H1 (cell line): ENCODE measurements around the gene NUP43. TPM values are rescaled to one million over a fixed set of nuclear protein-coding genes. Genes with fewer than 3 reads are reported as not detected.

Experiments used
- CTCF ChIA-PET: fragments of 300-600 bp; sonication (Branson Sonifier 250); formaldehyde crosslinking; loops from one replicate; lab custom pipeline; 2021; ENCODE audit not compliant: partially characterized antibody; lab: Charles Lee
- POLR2A ChIA-PET: fragments of 300-600 bp; sonication (Branson Sonifier 250); formaldehyde crosslinking; loops from one replicate; lab custom pipeline; 2021; ENCODE audit warnings: inconsistent platforms; ENCODE audit not compliant: partially characterized antibody; lab: Charles Lee
- DNase-seq, 2 experiments: peaks; one replicate each; pipeline versions ENCODE4 v3.0.0 to v3.0.0-alpha.2; 2010 to 2022; ENCODE audit warnings: low spot score in 2 of 2, low read depth in 1 of 2, mixed read lengths in 1 of 2
- FAIRE-seq: peaks from 2 replicates; lab custom pipeline; 2011; peaks lifted over from hg19 to GRCh38; lab: Jason Lieb, UNC
- H2AFZ ChIP-seq: 2 replicates; pipeline ENCODE4 v1.8.1; 2012; ENCODE audit warnings: low read length, inconsistent platforms
- H2AK5ac ChIP-seq: 2 replicates; pipeline ENCODE4 v1.6.1; 2013; ENCODE audit warnings: low read depth, low read length
- H2BK120ac ChIP-seq: replicated peaks from 2 replicates; pipeline ENCODE3; 2013; ENCODE audit warnings: low read depth, low read length, inconsistent platforms
- H2BK12ac ChIP-seq: 2 replicates; pipeline ENCODE4 v1.6.1; 2013; ENCODE audit warnings: low read depth, low read length
- H2BK15ac ChIP-seq: 2 replicates; pipeline ENCODE4 v1.6.1; 2013; ENCODE audit warnings: low read length
- H2BK20ac ChIP-seq: 2 replicates; pipeline ENCODE4 v1.6.1; 2013; ENCODE audit warnings: low read length
- H2BK5ac ChIP-seq: 2 replicates; pipeline ENCODE4 v1.6.1; 2013; ENCODE audit warnings: low read depth, low read length
- H3K14ac ChIP-seq: 2 replicates; pipeline ENCODE4 v1.6.1; 2013; ENCODE audit warnings: inconsistent platforms; ENCODE audit not compliant: insufficient read length
- H3K18ac ChIP-seq: 2 replicates; pipeline ENCODE4 v1.6.1; 2013; ENCODE audit warnings: low read length; ENCODE audit errors: extremely low read depth
- H3K23ac ChIP-seq: 2 replicates; pipeline ENCODE4 v1.6.1; 2013; ENCODE audit warnings: inconsistent platforms; ENCODE audit not compliant: insufficient read length
- H3K23me2 ChIP-seq: 2 replicates; pipeline ENCODE4 v1.6.1; 2013; ENCODE audit warnings: low read depth, low read length
- H3K27ac ChIP-seq: 2 replicates; pipeline ENCODE4 v1.6.1; 2011; ENCODE audit warnings: low read depth, low read length, inconsistent platforms
- H3K27me3 ChIP-seq, 4 experiments: replicated peaks in 1 of 4; 1 replicate in 1 of 4; 2 replicates in 3 of 4; pipeline versions ENCODE4 v1.6.1 to v1.8.1; 2011 to 2013; ENCODE audit warnings: low read length in 3 of 4, mild to moderate bottlenecking in 3 of 4, inconsistent platforms in 2 of 4, mixed read lengths in 2 of 4, moderate library complexity in 1 of 4; ENCODE audit not compliant: control insufficient read depth in 3 of 4, insufficient read depth in 3 of 4; ENCODE audit errors: extremely low read depth in 1 of 4
- H3K36me3 ChIP-seq, 4 experiments: 2 replicates each; pipeline versions ENCODE4 v1.6.1 to v1.8.1; 2011 to 2013; ENCODE audit warnings: mild to moderate bottlenecking in 4 of 4, low read length in 3 of 4, moderate library complexity in 2 of 4, control low read depth in 1 of 4, inconsistent platforms in 1 of 4; ENCODE audit not compliant: insufficient read depth in 4 of 4, control insufficient read depth in 2 of 4
- H3K4ac ChIP-seq: replicated peaks from 2 replicates; pipeline ENCODE3; 2013; ENCODE audit warnings: low read length, low read depth, mixed read lengths, inconsistent platforms; ENCODE audit not compliant: insufficient read length
- H3K4me1 ChIP-seq, 4 experiments: replicated peaks in 1 of 4; 1 replicate in 1 of 4; 2 replicates in 3 of 4; pipeline versions ENCODE4 v1.6.1 to v1.8.1; 2011 to 2013; ENCODE audit warnings: low read length in 3 of 4, inconsistent platforms in 2 of 4, mixed read lengths in 1 of 4; ENCODE audit not compliant: insufficient read depth in 4 of 4, control insufficient read depth in 3 of 4
- H3K4me2 ChIP-seq, 2 experiments: 2 replicates each; pipeline versions ENCODE4 v1.6.1 to v1.8.1; 2011 to 2013; ENCODE audit warnings: low read depth in 2 of 2, low read length in 2 of 2, control low read depth in 1 of 2, inconsistent platforms in 1 of 2, mild to moderate bottlenecking in 1 of 2; ENCODE audit not compliant: insufficient read depth in 1 of 2
- H3K4me3 ChIP-seq, 4 experiments: fragments of 200-600, 300-600 bp in 1 of 4; sonication (generic), shearing (Covaris generic), sonication (Bioruptor Twin) in 1 of 4; 2 replicates each; pipeline versions ENCODE4 v1.5.1 to v1.8.1; 2011 to 2016; ENCODE audit warnings: low read length in 4 of 4, low read depth in 3 of 4, control low read depth in 2 of 4, inconsistent platforms in 2 of 4, mild to moderate bottlenecking in 2 of 4, mixed read lengths in 1 of 4, moderate library complexity in 1 of 4; ENCODE audit not compliant: insufficient read depth in 2 of 4; ENCODE audit errors: extremely low read depth in 1 of 4
- H3K56ac ChIP-seq: replicated peaks from 2 replicates; pipeline ENCODE3; 2013; ENCODE audit warnings: low read depth, mild to moderate bottlenecking, mixed read lengths, low read length, inconsistent platforms; ENCODE audit not compliant: insufficient read length
- H3K79me1 ChIP-seq: 2 replicates; pipeline ENCODE4 v1.6.1; 2013; ENCODE audit warnings: low read depth, low read length, control low read depth
- H3K79me2 ChIP-seq, 2 experiments: 2 replicates each; pipeline versions ENCODE4 v1.6.1 to v1.8.1; 2012 to 2013; ENCODE audit warnings: low read length in 2 of 2, mild to moderate bottlenecking in 2 of 2, inconsistent platforms in 1 of 2; ENCODE audit not compliant: insufficient read depth in 2 of 2, control insufficient read depth in 1 of 2
- H3K9ac ChIP-seq, 4 experiments: replicated peaks in 1 of 4; 1 replicate in 1 of 4; 2 replicates in 3 of 4; pipeline versions ENCODE4 v1.6.1 to v1.8.1; 2011 to 2013; ENCODE audit warnings: low read depth in 3 of 4, low read length in 3 of 4, control low read depth in 2 of 4, mild to moderate bottlenecking in 2 of 4, moderate library complexity in 2 of 4, inconsistent platforms in 1 of 4; ENCODE audit errors: extremely low read depth in 1 of 4
- H3K9me3 ChIP-seq, 2 experiments: 2 replicates each; pipeline versions ENCODE4 v1.6.1 to v1.8.1; 2012 to 2013; ENCODE audit warnings: mild to moderate bottlenecking in 2 of 2, moderate library complexity in 2 of 2, control low read depth in 1 of 2, inconsistent platforms in 1 of 2, low read depth in 1 of 2, low read length in 1 of 2, mixed read lengths in 1 of 2; ENCODE audit not compliant: insufficient read depth in 2 of 2
- H4K20me1 ChIP-seq, 2 experiments: replicated peaks in 1 of 2; 2 replicates each; pipeline versions ENCODE3 to v1.8.1; 2011 to 2013; ENCODE audit warnings: inconsistent platforms in 2 of 2, low read length in 2 of 2, mild to moderate bottlenecking in 1 of 2; ENCODE audit not compliant: insufficient read depth in 2 of 2, control insufficient read depth in 1 of 2
- H4K5ac ChIP-seq: 2 replicates; pipeline ENCODE4 v1.6.1; 2013; ENCODE audit warnings: low read length, low read depth, mixed read lengths, inconsistent platforms; ENCODE audit not compliant: insufficient read length
- H4K8ac ChIP-seq: 2 replicates; pipeline ENCODE4 v1.8.0; 2013; ENCODE audit warnings: mild to moderate bottlenecking, moderate library complexity, low read length, inconsistent platforms; ENCODE audit not compliant: insufficient read depth; ENCODE audit errors: extremely low read depth
- H4K91ac ChIP-seq: replicated peaks from 2 replicates; pipeline ENCODE3; 2013; ENCODE audit warnings: low read length, mixed read lengths, inconsistent platforms; ENCODE audit not compliant: insufficient read length
- CHD2 ChIP-seq: IDR thresholded peaks from 2 replicates; pipeline ENCODE4 v1.6.1; 2012; ENCODE audit warnings: low read length, improper control_type of control experiment
- KDM1A ChIP-seq: fragments of 200-600, 300-600 bp; sonication (generic); IDR thresholded peaks from 2 replicates; pipeline ENCODE4 v1.7.1; 2016; ENCODE audit warnings: mild to moderate bottlenecking, low read length, borderline replicate concordance
- RFX5 ChIP-seq: IDR thresholded peaks from 2 replicates; pipeline ENCODE4 v1.6.1; 2011; ENCODE audit warnings: low read depth, low read length, improper control_type of control experiment, borderline replicate concordance
- SIX5 ChIP-seq: IDR thresholded peaks from 2 replicates; pipeline ENCODE4 v1.6.1; 2011; ENCODE audit warnings: mild to moderate bottlenecking, low read depth, low read length
- SUZ12 ChIP-seq: fragments of 200-600 bp; sonication (generic); IDR thresholded peaks from 2 replicates; pipeline ENCODE4 v1.6.1; 2012; ENCODE audit warnings: mild to moderate bottlenecking, inconsistent platforms, low read length, moderate library complexity, mixed read lengths
- USF2 ChIP-seq: IDR thresholded peaks from 2 replicates; pipeline ENCODE4 v1.6.1; 2011; ENCODE audit warnings: low read length, improper control_type of control experiment
- YY1 ChIP-seq: IDR thresholded peaks from 2 replicates; pipeline ENCODE4 v1.6.1; 2011; ENCODE audit warnings: low read depth, mild to moderate bottlenecking, low read length
- WGBS, 2 experiments: shearing (Covaris generic) in 1 of 2; methylation state at CpG; one replicate each; pipeline versions ENCODE4 v1.1.6 to v1.1.7; 2013 to 2015; ENCODE audit warnings: low lambda C conversion rate in 2 of 2, mixed read lengths in 2 of 2, inconsistent platforms in 1 of 2, low coverage in 1 of 2, missing lambda C conversion rate in 1 of 2; ENCODE audit not compliant: insufficient replicate concordance in 2 of 2, insufficient coverage in 1 of 2, insufficient read length in 1 of 2; ENCODE audit errors: extremely low coverage in 1 of 2, missing lambda C conversion rate in 1 of 2; 5-methylcytosine and 5-hydroxymethylcytosine counted together
- polyA plus RNA-seq, 7 experiments: library from polyadenylated mRNA; depleted of rRNA in 3 of 7; stranded (reverse) in 5 of 7; unstranded in 2 of 7; fragments of >200 nt in 5 of 7; fragments of 200-250 nt in 2 of 7; gene quantifications; 1 replicate in 5 of 7; 2 replicates in 1 of 7; 4 replicates in 1 of 7; pipeline versions ENCODE4 v1.2.1 to v1.2.3, GENCODE V29; 2011 to 2013; ENCODE audit warnings: missing spikeins in 2 of 7, mixed read lengths in 2 of 7
- total RNA-seq: library from RNA; stranded (reverse); fragmentation: NEBNext Ultra II Directional; extraction: Animal tissue kit (Norgen Biotek cat#: 25700); gene quantifications from 2 replicates; pipeline ENCODE4 v1.2.1, GENCODE V29; 2021

NUP43 gene
- total and polyA plus RNA-seq, 2 of the 8 experiments (the other 6 are each of a cell fraction or from before 2014, with no cell fraction given), result 25.2 to 83.4 TPM

DNA sequence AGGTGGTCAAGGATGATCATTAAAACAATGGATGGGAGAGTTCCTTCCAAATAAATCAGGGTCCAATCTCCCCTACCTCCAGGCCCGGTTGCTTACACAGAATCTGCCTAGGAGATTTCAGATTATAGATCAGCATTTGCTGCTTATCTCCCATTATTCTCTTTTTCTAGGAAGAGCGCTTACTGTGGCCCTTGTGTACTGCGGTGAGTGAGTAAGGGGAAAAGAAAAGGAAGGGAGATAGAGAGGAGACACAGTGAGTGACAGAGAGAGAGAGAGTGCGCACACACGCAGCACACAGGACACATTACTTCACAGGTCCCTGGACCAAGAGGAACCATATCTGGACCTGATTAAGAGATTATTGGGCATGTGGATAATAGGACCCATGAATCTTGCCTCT lies 34.6 kb downstream of the NUP43 start:
- no peak overlapping the region for H2BK20ac ChIP-seq
- H2BK5ac ChIP-seq, result no peak overlapping the region
- CTCF ChIA-PET, result interaction anchor here (0.9 to 2.3 kb wide), 3 partner anchors 9 to 595 kb away, joined by 3 to 7 read pairs (median 3); no protein-coding TSS in a partner anchor
- no peak overlapping the region for H4K5ac ChIP-seq
- H3K9me3 ChIP-seq, result no peaks in the 10 kb centered on the region
- no peak overlapping the region for H3K56ac ChIP-seq
- H4K8ac ChIP-seq, result no peak overlapping the region
- H3K23me2 ChIP-seq, result no peaks in the 10 kb centered on the region
- peaks cover 2% of the 10 kb centered on the region; the same call in 1 of the 2 replicates for H3K79me1 ChIP-seq
- H4K91ac ChIP-seq, result no peak overlapping the region
- H3K4me3 ChIP-seq, result no peak overlapping the region
- H3K14ac ChIP-seq, result no peak overlapping the region
- WGBS, 2 experiments, result 92% methylated on average over 5 of the region's 5 CpGs; no CpG with 5 or more reads in 1 of the 2 experiments
- peaks cover 3 to 93% of the 10 kb centered on the region in 2 experiments for H3K79me2 ChIP-seq
- no peak overlapping the region for H3K4me2 ChIP-seq
- H4K20me1 ChIP-seq, result peaks cover 2 to 13% of the 10 kb centered on the region in 2 experiments
- no peak overlapping the region for H2BK120ac ChIP-seq
- no peak overlapping the region; the same call in 1 of the 2 replicates for H2AK5ac ChIP-seq
- H3K18ac ChIP-seq, result no peak overlapping the region
- no peaks in the 10 kb centered on the region for H3K27me3 ChIP-seq
- no peaks in the 10 kb centered on the region for H3K36me3 ChIP-seq
- H2BK15ac ChIP-seq, result no peak overlapping the region
- DNase-seq, result no peak
- H2AFZ ChIP-seq, result no peak overlapping the region
- TF ChIP-seq CHD2 (no peak), YY1 (no peak), SIX5 (no peak), USF2 (no peak), SUZ12 (no peak), RFX5 (no peak), KDM1A (no peak)
- no peak overlapping the region for H3K9ac ChIP-seq
- H2BK12ac ChIP-seq, result no peak overlapping the region
- H3K4me1 ChIP-seq, result peaks cover 0 to 16% (median 9%) of the 10 kb centered on the region in 4 experiments; a peak in 4 of 7 replicates
- no peak overlapping the region for H3K27ac ChIP-seq
- no peak overlapping the region for H3K4ac ChIP-seq
- H3K23ac ChIP-seq, result no peak overlapping the region
- FAIRE-seq, result no peak
- POLR2A ChIA-PET, result interaction anchor here (1.8 kb wide), 1 partner anchor 10 kb away, joined by 11 read pairs; no protein-coding TSS in a partner anchor
